Activated B cell treated with CpG ODN at 0.5 μM for 24 hours (primary cell): Measurements from ENCODE around the gene SATB1. TPM values are rescaled to one million over a fixed set of nuclear protein-coding genes. Genes with fewer than 3 reads are reported as not detected.

Source experiments
- ATAC-seq: fragments of 200-7000 bp; cut with Tn5 transposase; one replicate; pipeline ENCODE4 v1.10.0; 2021; ENCODE audit warnings: low read depth, mild to moderate bottlenecking, moderate library complexity
- CTCF ChIA-PET: fragments of 350-600 bp; sonication (Branson Sonifier 250); formaldehyde crosslinking; loops from one replicate; lab custom pipeline; 2021; ENCODE audit warnings: antibody characterized with exemption; lab: Charles Lee
- POLR2A ChIA-PET: fragments of 350-600 bp; sonication (Branson Sonifier 250); formaldehyde crosslinking; loops from one replicate; lab custom pipeline; 2021; ENCODE audit warnings: antibody characterized with exemption; lab: Charles Lee
- DNase-seq: peaks from one replicate; pipeline ENCODE4 v3.0.0; 2022
- H3K27ac Mint-ChIP-seq: one replicate; pipeline ENCODE4 v1.8.0; 2020; ENCODE audit warnings: mixed read lengths
- H3K27me3 Mint-ChIP-seq: one replicate; pipeline ENCODE4 v1.8.0; 2021; ENCODE audit warnings: mixed read lengths
- H3K36me3 Mint-ChIP-seq: one replicate; pipeline ENCODE4 v1.8.0; 2021; ENCODE audit warnings: low read depth, mixed read lengths
- H3K4me1 Mint-ChIP-seq: one replicate; pipeline ENCODE4 v1.8.0; 2021; ENCODE audit warnings: mixed read lengths
- H3K4me3 Mint-ChIP-seq: one replicate; pipeline ENCODE4 v1.8.0; 2020; ENCODE audit warnings: mild to moderate bottlenecking, mixed read lengths
- H3K9me3 Mint-ChIP-seq: one replicate; pipeline ENCODE4 v1.8.0; 2020; ENCODE audit warnings: mixed read lengths
- CTCF ChIP-seq: fragments of 200-600 bp; IDR thresholded peaks from one replicate; pipeline ENCODE4 v1.8.0; 2022; ENCODE audit warnings: antibody characterized with exemption, mild to moderate bottlenecking
- intact Hi-C: fragments of 100-400 bp; cut with micrococcal nuclease; formaldehyde crosslinking; loops from one replicate; pipeline ENCODE4 v1.15.1; 2024
- total RNA-seq: library from RNA; stranded (reverse); gene quantifications from 2 replicates; pipeline ENCODE4 v1.2.3, GENCODE V29; 2022

SATB1 gene
- total RNA-seq, 1 donor from 2014 or later, result 30.8 TPM

- Mint-ChIP-seq H3K9me3 (peaks cover 6% of the 10 kb centered on the region), H3K27ac (peak overlapping the region; percentile 91), H3K4me3 (peak overlapping the region; percentile 93), H3K36me3 (peaks cover 13% of the 10 kb centered on the region), H3K27me3 (peaks cover 5% of the 10 kb centered on the region), H3K4me1 (peaks cover 63% of the 10 kb centered on the region)
- POLR2A ChIA-PET, result interaction anchor here (1.0 to 1.7 kb wide), 8 partner anchors 8 to 317 kb away, joined by 3 to 11 read pairs (median 4); no protein-coding TSS in a partner anchor
- no peak for TF ChIP-seq CTCF
- DNase-seq (peak; percentile 34), ATAC-seq (no peak)
- CTCF ChIA-PET, result interaction anchor here (0.8 to 1.5 kb wide), 8 partner anchors 11 to 314 kb away, joined by 3 to 7 read pairs (median 4); partner anchors contain the start of gene SATB1
- intact Hi-C loops, result loop anchor here (2.0 to 5.0 kb wide), 6 partner anchors 55 to 703 kb away; partner anchors contain the start of gene KCNH8
Measured at GRCh38 chr3:18443665-18444594, 18.8 kb upstream of the SATB1 start.

- peak overlapping the region; percentile 91 for H3K27ac Mint-ChIP-seq
- no peak for ATAC-seq
- peaks cover 11% of the 10 kb centered on the region for H3K36me3 Mint-ChIP-seq
- TF ChIP-seq CTCF, result no peak
- peaks cover 5% of the 10 kb centered on the region for H3K27me3 Mint-ChIP-seq
- H3K4me3 Mint-ChIP-seq, result peak overlapping the region; percentile 93
- peaks cover under 1% of the 10 kb centered on the region for H3K9me3 Mint-ChIP-seq
- no peak for DNase-seq
- peaks cover 73% of the 10 kb centered on the region for H3K4me1 Mint-ChIP-seq
- intact Hi-C loops, result loop anchor here (5.0 kb wide), 1 partner anchor 704 kb away; the partner anchor contains the start of gene KCNH8
- ChIA-PET CTCF (no interaction called here), POLR2A (interaction anchor here (0.8 to 1.7 kb wide), 3 partner anchors 18 to 20 kb away, joined by 3 to 4 read pairs (median 4); partner anchors contain the start of gene SATB1)
Measured at GRCh38 chr3:18442756-18443664, 17.9 kb upstream of the SATB1 start.

GRCh38 chr3:18441551-18441950 lies 16.4 kb upstream of the SATB1 start:
- H3K4me1 Mint-ChIP-seq, result peaks cover 66% of the 10 kb centered on the region
- DNase-seq (no peak), ATAC-seq (no peak)
- intact Hi-C loops, result loop anchor here (1.0 to 5.0 kb wide), 2 partner anchors 706 to 1600 kb away; partner anchors contain the start of gene KCNH8
- H3K27ac Mint-ChIP-seq, result peak overlapping the region; percentile 69
- H3K4me3 Mint-ChIP-seq, result peak overlapping the region; percentile 36
- ChIA-PET CTCF (no interaction called here), POLR2A (interaction anchor here (1.0 kb wide), 1 partner anchor 16 kb away, joined by 4 read pairs; the partner anchor contains the start of gene SATB1)
- H3K9me3 Mint-ChIP-seq, result no peaks in the 10 kb centered on the region
- TF ChIP-seq CTCF, result no peak
- peaks cover 8% of the 10 kb centered on the region for H3K36me3 Mint-ChIP-seq
- H3K27me3 Mint-ChIP-seq, result peaks cover 5% of the 10 kb centered on the region

GRCh38 chr3:18440066-18440722 lies 15.1 kb upstream of the SATB1 start:
- H3K4me1 Mint-ChIP-seq, result peaks cover 58% of the 10 kb centered on the region
- ATAC-seq (no peak), DNase-seq (no peak)
- peak overlapping the region; percentile 60 for H3K4me3 Mint-ChIP-seq
- peak overlapping the region; percentile 69 for H3K27ac Mint-ChIP-seq
- H3K27me3 Mint-ChIP-seq, result peaks cover 2% of the 10 kb centered on the region
- POLR2A ChIA-PET, result interaction anchor here (0.6 kb wide), 1 partner anchor 16 kb away, joined by 3 read pairs; no protein-coding TSS in a partner anchor
- no peaks in the 10 kb centered on the region for H3K9me3 Mint-ChIP-seq
- peaks cover 4% of the 10 kb centered on the region for H3K36me3 Mint-ChIP-seq
- TF ChIP-seq CTCF, result no peak
- CTCF ChIA-PET, result interaction anchor here (1.4 kb wide), 1 partner anchor 9 kb away, joined by 4 read pairs; no protein-coding TSS in a partner anchor
- intact Hi-C loops, result loop anchor here (5.0 kb wide), 1 partner anchor 707 kb away; the partner anchor contains the start of gene KCNH8
